ENCODE results near the gene NLN.

DNA sequence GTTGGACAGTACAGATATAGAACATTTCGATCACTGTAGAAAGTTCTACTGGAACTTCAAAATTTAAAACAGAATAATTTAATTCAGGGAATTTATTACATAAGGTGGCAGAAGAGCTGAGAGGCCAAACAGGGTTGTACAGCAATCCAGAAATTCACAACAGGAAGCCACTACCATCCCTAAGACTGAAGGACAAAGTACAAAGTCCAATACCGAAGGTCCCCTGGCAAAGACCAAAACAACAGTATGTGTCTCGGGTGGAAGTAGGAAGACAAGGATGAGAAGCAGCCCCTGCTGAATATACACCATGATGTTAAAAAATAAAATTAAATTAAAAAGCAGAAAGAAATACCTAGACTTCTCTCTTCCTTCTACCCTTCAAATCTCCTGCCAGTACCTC is 20.0 kb upstream of the NLN start:
- TF ChIP-seq CTCF (IDR thresholded peaks at IDR 0.05; ENCODE audit: borderline replicate concordance, extremely low read depth, low read length, poor library complexity, severe bottlenecking): no peak
- no peak for TF ChIP-seq EZH2 (IDR thresholded peaks at IDR 0.05; ENCODE audit: borderline replicate concordance, low read depth, low read length, severe bottlenecking)

All from DND-41 (cell line).